H9 (cell line): Measurements from ENCODE around the gene RCN1. TPM values are rescaled to one million over a fixed set of nuclear protein-coding genes. Genes with fewer than 3 reads are reported as not detected.

Source experiments
- DNase-seq: peaks from one replicate; pipeline ENCODE4 v3.0.0-alpha.2; 2017
- H2AFZ ChIP-seq: one replicate; pipeline ENCODE4 v1.6.1; 2013; ENCODE audit warnings: mild to moderate bottlenecking, low read length, control low read depth, moderate library complexity
- H2AK5ac ChIP-seq: 2 replicates; pipeline ENCODE4 v1.6.1; 2013; ENCODE audit warnings: low read length, control low read depth, mixed read lengths; ENCODE audit not compliant: insufficient read length
- H2BK120ac ChIP-seq: one replicate; pipeline ENCODE4 v1.6.1; 2013; ENCODE audit warnings: low read depth, mild to moderate bottlenecking, low read length, control low read depth, inconsistent platforms; ENCODE audit not compliant: poor library complexity, severe bottlenecking
- H2BK12ac ChIP-seq: 2 replicates; pipeline ENCODE4 v1.6.1; 2013; ENCODE audit warnings: low read length, control low read depth, mixed read lengths, low read depth; ENCODE audit not compliant: insufficient read length
- H2BK15ac ChIP-seq: 2 replicates; pipeline ENCODE4 v1.6.1; 2013; ENCODE audit warnings: low read depth, low read length, control low read depth
- H2BK20ac ChIP-seq: one replicate; pipeline ENCODE4 v1.6.1; 2013; ENCODE audit warnings: low read depth, mild to moderate bottlenecking, low read length, control low read depth, inconsistent platforms; ENCODE audit not compliant: poor library complexity, severe bottlenecking
- H2BK5ac ChIP-seq: 2 replicates; pipeline ENCODE4 v1.6.1; 2013; ENCODE audit warnings: low read length, control low read depth, mixed read lengths; ENCODE audit not compliant: insufficient read length
- H3K14ac ChIP-seq: 2 replicates; pipeline ENCODE4 v1.6.1; 2013; ENCODE audit warnings: low read length, control low read depth; ENCODE audit not compliant: insufficient read depth
- H3K18ac ChIP-seq: 2 replicates; pipeline ENCODE4 v1.6.1; 2013; ENCODE audit warnings: low read depth, mild to moderate bottlenecking, mixed read lengths, low read length, control low read depth; ENCODE audit not compliant: insufficient read length
- H3K23ac ChIP-seq: 2 replicates; pipeline ENCODE4 v1.6.1; 2013; ENCODE audit warnings: low read length, control low read depth, mixed read lengths, low read depth; ENCODE audit not compliant: insufficient read length
- H3K23me2 ChIP-seq: 2 replicates; pipeline ENCODE4 v1.6.1; 2013; ENCODE audit warnings: low read depth, mild to moderate bottlenecking, mixed read lengths, low read length, control low read depth; ENCODE audit not compliant: insufficient read length, poor library complexity, severe bottlenecking
- H3K27ac ChIP-seq: 2 replicates; pipeline ENCODE4 v1.5.1; 2013; ENCODE audit warnings: low read length, control low read depth, mixed read lengths, low read depth; ENCODE audit not compliant: insufficient read length
- H3K27me3 ChIP-seq: 2 replicates; pipeline ENCODE4 v1.6.1; 2013; ENCODE audit warnings: low read length, control low read depth, inconsistent platforms; ENCODE audit not compliant: insufficient read depth
- H3K4ac ChIP-seq: 2 replicates; pipeline ENCODE4 v1.6.1; 2013; ENCODE audit warnings: low read depth, mild to moderate bottlenecking, control low read depth, inconsistent platforms, low read length, moderate library complexity
- H3K4me1 ChIP-seq: 2 replicates; pipeline ENCODE4 v1.6.1; 2013; ENCODE audit warnings: low read length, control low read depth, inconsistent platforms; ENCODE audit not compliant: insufficient read depth
- H3K4me2 ChIP-seq: 2 replicates; pipeline ENCODE4 v1.6.1; 2013; ENCODE audit warnings: low read length, control low read depth, mixed read lengths; ENCODE audit not compliant: insufficient read length, insufficient read depth
- H3K56ac ChIP-seq: 2 replicates; pipeline ENCODE4 v1.6.1; 2013; ENCODE audit warnings: low read depth, mild to moderate bottlenecking, mixed read lengths, low read length, control low read depth; ENCODE audit not compliant: insufficient read length
- H3K79me1 ChIP-seq: 2 replicates; pipeline ENCODE4 v1.6.1; 2013; ENCODE audit warnings: low read depth, mild to moderate bottlenecking, moderate library complexity, low read length, control low read depth, inconsistent platforms; ENCODE audit not compliant: insufficient read depth, poor library complexity, severe bottlenecking
- H3K79me2 ChIP-seq: 2 replicates; pipeline ENCODE4 v1.6.1; 2013; ENCODE audit warnings: low read length, control low read depth, inconsistent platforms; ENCODE audit not compliant: insufficient read depth
- H3K9ac ChIP-seq: 2 replicates; pipeline ENCODE4 v1.6.1; 2013; ENCODE audit warnings: low read length, control low read depth, mixed read lengths; ENCODE audit not compliant: insufficient read length; ENCODE audit errors: extremely low read depth
- H3K9me3 ChIP-seq: one replicate; pipeline ENCODE4 v1.6.1; 2013; ENCODE audit warnings: low read depth, low read length, inconsistent platforms; ENCODE audit not compliant: control insufficient read depth
- H3T11ph ChIP-seq: one replicate; pipeline ENCODE4 v1.6.1; 2013; ENCODE audit warnings: mild to moderate bottlenecking, low read length, control low read depth, inconsistent platforms
- H4K20me1 ChIP-seq: one replicate; pipeline ENCODE4 v1.6.1; 2013; ENCODE audit not compliant: control insufficient read depth, insufficient read length, insufficient read depth
- H4K5ac ChIP-seq: 2 replicates; pipeline ENCODE4 v1.6.1; 2013; ENCODE audit warnings: low read depth, mild to moderate bottlenecking, mixed read lengths, low read length, control low read depth; ENCODE audit not compliant: insufficient read length
- H4K8ac ChIP-seq: replicated peaks from 2 replicates; pipeline ENCODE4 v1.6.1; 2013; ENCODE audit warnings: low read length, control low read depth, mixed read lengths, low read depth; ENCODE audit not compliant: insufficient read length
- H4K91ac ChIP-seq: 2 replicates; pipeline ENCODE4 v1.6.1; 2013; ENCODE audit warnings: low read depth, mild to moderate bottlenecking, moderate library complexity, mixed read lengths, low read length, control low read depth; ENCODE audit not compliant: insufficient read length
- H3K27ac Mint-ChIP-seq, 3 experiments: 2 replicates in 2 of 3; 3 replicates in 1 of 3; pipeline ENCODE4 v1.8.0; 2020 to 2021; ENCODE audit warnings: mixed read lengths in 3 of 3, mild to moderate bottlenecking in 1 of 3, moderate library complexity in 1 of 3
- H3K27me3 Mint-ChIP-seq: 2 replicates; pipeline ENCODE4 v1.8.0; 2021; ENCODE audit warnings: low read depth, mild to moderate bottlenecking, moderate library complexity, mixed read lengths
- H3K36me3 Mint-ChIP-seq, 3 experiments: 2 replicates in 2 of 3; 3 replicates in 1 of 3; pipeline ENCODE4 v1.8.0; 2020 to 2021; ENCODE audit warnings: low read depth in 3 of 3, mixed read lengths in 3 of 3; ENCODE audit not compliant: insufficient read depth in 1 of 3
- H3K4me1 Mint-ChIP-seq, 2 experiments: 2 replicates each; pipeline ENCODE4 v1.8.0; 2020; ENCODE audit warnings: mixed read lengths in 2 of 2
- H3K4me3 Mint-ChIP-seq, 2 experiments: 2 replicates in 1 of 2; 3 replicates in 1 of 2; pipeline ENCODE4 v1.8.0; 2020 to 2021; ENCODE audit warnings: mild to moderate bottlenecking in 2 of 2, mixed read lengths in 2 of 2, moderate library complexity in 1 of 2
- H3K9me3 Mint-ChIP-seq, 2 experiments: 2 replicates in 1 of 2; 3 replicates in 1 of 2; pipeline ENCODE4 v1.8.0; 2020; ENCODE audit warnings: mild to moderate bottlenecking in 2 of 2, mixed read lengths in 2 of 2, moderate library complexity in 1 of 2
- CTCF ChIP-seq: fragments of 200-600 bp; sonication (generic); conservative IDR thresholded peaks from 3 replicates; pipeline ENCODE4 v1.8.0; 2021; ENCODE audit warnings: antibody characterized with exemption, mild to moderate bottlenecking
- WGBS: extraction: QIAGEN DNeasy Blood & Tissue Kit; methylation state at CpG from one replicate; pipeline ENCODE4 v1.1.7; 2013; ENCODE audit warnings: missing lambda C conversion rate, low lambda C conversion rate, mixed read lengths; ENCODE audit not compliant: insufficient read length; ENCODE audit errors: extremely low coverage; 5-methylcytosine and 5-hydroxymethylcytosine counted together
- total RNA-seq: library from RNA; stranded (reverse); gene quantifications from 2 replicates; pipeline ENCODE4 v1.2.1, GENCODE V29; 2021

Gene RCN1
- total RNA-seq, 1 experiment from 2014 or later, result 109 TPM

- H2BK12ac ChIP-seq, result no peak overlapping the region
- no peak overlapping the region for H4K91ac ChIP-seq
- H4K8ac ChIP-seq, result no peak overlapping the region
- Mint-ChIP-seq H3K27me3 (peaks cover 6% of the 10 kb centered on the region), H3K4me1 (peaks cover 33 to 35% of the 10 kb centered on the region in 2 experiments), H3K4me3 (no peak overlapping the region), H3K9me3 (no peaks in the 10 kb centered on the region), H3K27ac (no peak overlapping the region), H3K36me3 (no peaks in the 10 kb centered on the region)
- H4K5ac ChIP-seq, result no peak overlapping the region
- no peak overlapping the region for H3K14ac ChIP-seq
- no peaks in the 10 kb centered on the region for H3K9me3 ChIP-seq
- H3K18ac ChIP-seq, result no peak overlapping the region
- WGBS, result no CpG with 5 or more reads among the region's 6 CpGs
- no peak overlapping the region for H3K9ac ChIP-seq
- no peak overlapping the region for H2BK120ac ChIP-seq
- no peaks in the 10 kb centered on the region for H3K79me1 ChIP-seq
- no peak overlapping the region for H2BK5ac ChIP-seq
- H3K27me3 ChIP-seq, result no peaks in the 10 kb centered on the region
- H3K56ac ChIP-seq, result no peak overlapping the region
- no peaks in the 10 kb centered on the region for H3K4me1 ChIP-seq
- no peak overlapping the region for H3K27ac ChIP-seq
- H3K4me2 ChIP-seq, result no peak overlapping the region
- no peak overlapping the region for H2AFZ ChIP-seq
- no peak for TF ChIP-seq CTCF
- no peaks in the 10 kb centered on the region for H3K23me2 ChIP-seq
- no peak overlapping the region for H2AK5ac ChIP-seq
- no peak for DNase-seq
- no peak overlapping the region for H2BK15ac ChIP-seq
- H3K4ac ChIP-seq, result no peak overlapping the region
- H3T11ph ChIP-seq, result no peak overlapping the region
- H3K79me2 ChIP-seq, result no peaks in the 10 kb centered on the region
- no peak overlapping the region for H2BK20ac ChIP-seq
- H3K23ac ChIP-seq, result no peak overlapping the region
- no peaks in the 10 kb centered on the region for H4K20me1 ChIP-seq
Measured at GRCh38 chr11:32069361-32070058, 21.4 kb upstream of the RCN1 start.
